Activated gamma-delta T cell treated with Interleukin-2 at 50 U/mL for 16 hours (primary cell): ENCODE measurements around the gene ECSIT.
"Not testable (repeated sequence)": the region's sequence is repeated elsewhere in the genome, so short reads cannot be mapped to it uniquely, and the experiment has no call there.

Experiments
- DNase-seq: peaks from one replicate; pipeline ENCODE4 v3.0.0-alpha.2; 2020

The ECSIT gene

DNA sequence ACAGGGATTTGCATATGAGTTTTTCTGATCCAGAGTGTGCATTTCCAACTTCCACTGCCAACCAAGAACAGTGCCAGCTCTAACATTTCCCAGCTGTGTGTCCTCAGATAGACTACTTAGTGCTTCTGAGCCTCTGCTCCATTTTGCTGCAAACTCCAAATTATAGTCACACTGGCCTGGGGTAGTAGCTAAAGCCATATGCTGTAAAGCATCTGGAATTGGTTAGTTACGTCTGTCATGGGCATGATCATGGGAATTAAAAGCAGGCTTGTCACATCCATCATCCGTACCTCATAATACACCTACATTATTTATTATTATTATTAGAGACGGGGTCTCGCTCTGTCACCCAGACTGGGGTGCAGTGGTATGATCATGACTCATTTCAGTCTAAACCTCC, 55.2 kb downstream of the ECSIT start:
- DNase-seq = no peak

DNA sequence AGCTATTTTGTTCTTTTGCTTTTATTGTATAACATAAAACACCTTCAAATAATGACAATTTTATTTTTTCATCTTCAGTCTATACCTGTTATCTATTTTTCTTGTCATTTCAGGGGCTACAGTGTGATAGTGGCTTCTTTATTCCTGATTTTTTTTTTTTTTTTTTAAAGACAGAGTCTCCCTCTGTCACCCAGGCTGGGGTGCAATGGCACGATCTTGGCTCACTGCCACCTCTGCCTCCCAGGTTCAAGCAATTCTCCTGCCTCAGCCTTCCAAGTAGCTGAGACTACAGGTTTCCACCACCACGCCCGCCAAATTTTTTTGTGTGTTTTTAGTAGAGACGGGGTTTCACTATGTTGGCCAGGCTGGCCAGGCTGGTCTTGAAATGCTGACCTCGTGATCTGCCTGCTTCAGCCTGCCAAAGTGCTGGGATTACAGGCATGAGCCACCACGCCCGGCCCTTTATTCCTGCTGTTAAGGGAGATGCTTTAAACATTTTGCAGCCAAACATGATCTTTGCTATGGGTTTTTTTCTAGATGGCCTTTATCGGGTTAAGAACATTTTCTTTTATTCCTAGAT, 60.6 kb downstream of the ECSIT start:
- not testable (repeated sequence) for DNase-seq

DNA sequence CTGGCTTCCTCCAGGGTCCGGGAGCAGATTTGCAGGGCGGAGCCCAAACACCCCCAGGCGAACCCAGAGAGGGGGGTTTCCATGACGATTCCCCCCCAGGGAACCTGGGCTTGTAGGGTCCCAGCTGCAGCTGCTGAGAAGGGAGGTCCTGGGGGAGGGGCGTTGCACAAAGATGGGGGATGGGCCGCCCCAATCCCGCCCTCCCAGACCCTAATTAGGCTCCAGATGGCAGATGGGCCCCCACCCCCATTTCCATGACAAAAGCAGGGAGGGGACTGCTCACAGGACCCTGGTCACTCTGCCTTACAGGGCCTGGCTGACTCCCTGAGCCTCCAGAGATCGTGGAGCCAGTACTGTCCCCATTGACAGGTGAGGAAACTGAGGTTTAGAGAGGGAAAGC, 63.3 kb downstream of the ECSIT start:
- no peak for DNase-seq

DNA sequence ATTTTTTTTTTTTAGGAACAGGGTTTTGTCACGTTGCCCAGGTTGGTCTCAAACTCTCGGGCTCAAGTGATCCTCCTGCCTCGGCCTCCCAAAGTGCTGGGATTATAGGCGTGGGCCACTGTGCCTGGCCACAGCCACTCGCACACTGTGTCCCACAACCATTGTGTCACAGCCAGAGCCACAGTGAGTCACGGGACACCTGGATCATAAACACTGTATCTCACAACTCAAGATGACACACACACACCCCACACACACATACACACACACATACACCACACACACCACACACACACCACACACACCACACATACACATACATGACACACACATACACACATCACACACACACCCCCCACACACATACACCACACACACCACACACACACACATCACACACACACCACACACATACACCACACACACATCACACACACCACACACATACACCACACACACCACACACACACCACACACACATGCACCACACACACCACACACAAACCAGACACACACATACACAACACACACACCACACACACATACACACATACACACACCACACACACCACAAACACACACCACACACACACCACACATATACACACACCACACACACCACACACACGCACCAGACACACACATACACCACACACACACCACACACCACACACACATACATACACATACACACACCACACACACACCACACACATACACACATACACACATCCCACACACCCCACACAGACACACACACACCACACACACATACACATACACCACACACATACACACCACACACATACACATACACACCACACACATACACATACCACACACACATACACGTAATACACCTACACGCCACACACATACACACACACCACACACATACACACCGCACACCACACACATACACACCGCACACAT, 64.3 kb downstream of the ECSIT start:
- DNase-seq = no peak

DNA sequence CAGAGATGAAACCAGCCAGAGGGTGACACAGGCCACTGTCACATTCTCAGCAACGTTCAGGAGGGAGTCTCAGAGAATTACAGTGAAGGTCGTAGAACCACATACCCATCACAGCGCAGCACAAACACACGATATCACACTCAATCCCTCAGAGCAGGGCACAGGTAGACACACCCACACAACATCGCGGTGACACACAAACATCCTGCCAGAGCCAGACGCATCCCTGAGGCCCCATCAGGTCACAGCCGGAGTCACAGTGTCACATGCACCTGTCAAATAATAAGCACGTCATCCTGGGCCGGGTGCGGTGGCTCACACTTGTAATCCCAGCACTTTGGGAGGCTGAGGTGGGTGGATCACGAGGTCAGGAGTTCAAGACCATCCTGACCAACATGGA, 65.5 kb downstream of the ECSIT start:
- no peak for DNase-seq

DNA sequence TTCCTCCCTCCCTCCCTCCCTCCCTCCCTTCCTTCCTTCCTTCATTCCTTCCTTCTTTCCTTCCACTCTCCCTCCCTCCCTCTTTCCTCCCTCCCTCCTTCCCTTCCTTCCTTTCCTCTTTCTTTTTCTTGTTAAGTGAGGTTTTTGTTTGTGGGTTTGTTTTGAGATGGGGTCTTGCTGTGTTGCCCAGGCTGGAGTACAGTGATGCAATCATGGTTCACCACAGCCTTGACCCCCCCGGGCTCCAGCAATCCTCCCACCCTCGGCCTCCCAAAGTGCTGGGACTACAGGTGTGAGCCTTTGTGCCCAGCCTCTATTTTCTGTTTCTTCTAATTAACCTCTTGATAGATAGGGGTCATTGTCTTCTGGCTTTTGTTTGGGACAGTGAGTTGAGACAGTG, 67.5 kb downstream of the ECSIT start:
- DNase-seq = no peak

DNA sequence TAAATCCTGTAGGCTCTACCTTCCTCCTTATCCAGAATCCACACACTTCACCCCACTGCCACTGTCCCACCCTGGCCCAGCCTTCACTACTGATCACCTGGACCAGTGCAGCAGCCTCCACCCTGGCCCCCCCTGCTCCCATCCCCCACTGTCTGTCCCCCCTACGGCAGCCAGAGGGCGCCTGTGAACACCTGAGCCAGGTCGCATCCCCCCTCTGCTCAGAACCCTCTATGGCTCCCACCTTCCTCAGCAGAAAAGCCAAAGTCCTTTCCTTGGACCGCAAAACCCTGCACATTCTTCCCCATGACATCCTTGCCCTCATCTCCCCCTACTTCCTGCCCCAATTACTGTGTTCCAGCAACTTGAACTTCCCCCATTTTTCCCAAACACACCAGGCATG, 68.7 kb downstream of the ECSIT start:
- DNase-seq = no peak

DNA sequence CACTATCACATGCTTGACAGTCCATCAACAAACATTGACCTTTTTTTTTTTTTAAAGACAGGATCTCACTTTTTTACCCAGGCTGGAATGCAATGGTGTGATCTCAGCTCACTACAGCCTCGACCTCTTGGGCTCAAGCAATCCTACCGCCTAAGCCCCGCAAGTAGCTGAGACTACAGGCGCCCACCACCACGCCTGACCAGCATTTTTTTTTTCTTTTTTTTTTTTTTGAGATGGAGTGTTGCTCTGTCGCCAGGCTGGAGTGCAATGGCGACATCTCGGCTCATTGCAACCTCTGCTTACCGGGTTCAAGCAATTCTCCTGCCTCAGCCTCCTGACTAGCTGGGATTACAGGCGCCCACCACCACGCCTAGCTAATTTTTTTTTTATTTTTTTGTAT, 70.0 kb downstream of the ECSIT start:
- DNase-seq = not testable (repeated sequence)

DNA sequence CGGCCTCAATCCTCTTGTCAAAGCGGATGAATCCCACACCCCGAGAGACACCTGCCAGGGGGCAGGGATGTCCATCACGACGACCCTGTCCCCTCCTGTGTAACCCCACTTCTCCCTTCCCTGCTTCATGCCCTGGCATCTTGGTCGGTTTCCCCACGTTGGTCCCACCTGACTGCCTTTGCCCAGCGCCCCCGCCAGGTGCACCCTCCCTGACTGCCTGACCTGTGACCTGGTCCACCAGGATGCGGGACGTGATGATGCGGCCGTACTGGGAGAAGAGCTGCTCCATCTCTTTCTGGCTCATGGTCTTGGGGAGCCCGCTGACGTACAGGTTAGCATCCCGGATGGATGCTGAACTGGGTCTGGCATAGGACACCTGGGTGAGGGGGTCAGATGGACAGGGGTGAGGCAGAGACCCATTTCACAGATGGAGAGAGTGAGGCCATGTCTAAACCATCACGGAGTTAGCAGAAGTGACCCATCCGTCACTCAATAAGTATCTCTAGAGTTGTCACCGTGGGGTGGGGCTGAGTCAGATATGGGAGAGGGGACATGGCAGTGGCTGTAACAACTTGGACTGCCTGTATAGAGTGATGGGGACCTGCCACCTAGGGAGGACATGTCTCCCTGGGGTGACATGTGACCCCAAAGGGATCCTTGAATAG, 70.6 kb downstream of the ECSIT start:
- no peak for DNase-seq

DNA sequence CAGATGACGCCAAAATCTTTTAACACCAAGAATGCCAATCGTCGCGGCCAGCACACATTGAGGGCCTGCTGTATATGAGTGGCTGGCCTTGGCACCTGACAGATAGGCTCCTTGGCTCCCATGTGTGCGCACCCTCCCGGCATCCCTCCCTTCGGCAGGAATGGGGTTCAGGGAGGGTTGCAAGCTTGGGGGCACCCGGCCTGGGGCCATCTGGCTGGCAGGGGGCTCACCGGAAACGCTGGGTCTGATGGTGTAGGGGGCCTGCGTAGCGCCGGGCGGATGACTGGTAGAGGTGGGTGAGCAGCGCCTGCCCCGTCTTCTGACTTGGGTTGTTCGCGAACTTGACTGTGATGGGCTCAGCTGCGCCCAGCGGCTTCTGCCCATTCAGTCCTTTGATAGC, 71.1 kb downstream of the ECSIT start:
- no peak for DNase-seq

DNA sequence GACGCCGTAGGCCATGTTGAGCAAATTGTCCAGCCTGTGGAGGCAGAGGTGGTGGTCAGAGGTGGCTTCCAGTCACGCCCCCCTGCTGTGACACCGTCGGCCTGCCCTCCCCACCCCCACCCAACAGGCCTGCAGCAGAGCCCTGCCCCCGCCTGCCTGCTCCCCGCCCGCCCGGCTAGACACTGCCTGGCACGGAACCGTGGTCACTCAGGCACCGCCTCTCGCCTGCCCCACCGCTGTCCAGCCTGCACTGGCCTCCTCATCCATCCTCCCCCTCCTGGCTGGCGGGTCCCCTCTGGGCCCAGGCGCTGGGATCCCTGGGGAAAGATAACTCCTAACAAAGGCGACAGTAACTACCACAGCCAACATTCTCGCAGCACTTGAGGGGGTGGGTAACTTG, 71.8 kb downstream of the ECSIT start:
- no peak for DNase-seq

DNA sequence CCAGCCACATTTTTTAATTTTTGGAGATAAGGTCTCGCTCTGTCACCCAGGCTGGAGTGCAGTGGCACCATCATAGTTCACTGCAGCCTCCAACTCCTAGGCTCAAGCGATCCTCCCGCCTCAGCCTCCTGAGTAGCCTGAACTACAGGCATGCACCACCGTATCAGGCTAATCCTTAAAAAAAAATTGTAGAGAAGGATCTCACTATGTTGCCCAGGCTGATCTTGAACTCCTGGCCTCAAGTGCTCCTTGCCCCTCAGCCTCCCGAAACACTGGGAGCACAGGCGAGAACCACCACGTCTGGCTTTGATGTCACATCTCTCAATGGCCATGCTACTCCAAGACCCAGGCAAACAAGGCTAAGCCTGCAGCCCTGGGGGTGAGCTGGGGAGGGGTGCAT, 72.3 kb downstream of the ECSIT start:
- no peak for DNase-seq
